ENCODE data around the gene UGT2B15. TPM values are rescaled to one million over a fixed set of nuclear protein-coding genes. Genes with fewer than 3 reads are reported as not detected.
A peak's percentile ranks its signal among the peaks of the same experiment; 100 is the strongest.
"Not testable (repeated sequence)": the region's sequence is repeated elsewhere in the genome, so short reads cannot be mapped to it uniquely, and the experiment has no call there.

Gene UGT2B15
- total and polyA plus RNA-seq, 9 donors, result 0.08 to 0.69 (median 0.12) TPM; not detected in 6

GRCh38 chr4:68691186-68691585 is 20.7 kb upstream of the UGT2B15 start:
- H3K4me1 ChIP-seq (ENCODE audit: control insufficient read depth, insufficient read depth, low read length), result no peaks in the 10 kb centered on the region
- peaks cover 2% of the 10 kb centered on the region for H3K9me3 ChIP-seq (replicated peaks; ENCODE audit: control insufficient read depth, low read depth, low read length)
- no peak overlapping the region for H3K27ac ChIP-seq (ENCODE audit: low read length)
- no peak for DNase-seq
- no peaks in the 10 kb centered on the region for H3K36me3 ChIP-seq (ENCODE audit: control insufficient read depth, insufficient read depth, low read length)
- no peak overlapping the region for H3K4me3 ChIP-seq (ENCODE audit: low read length)
- WGBS (ENCODE audit: insufficient coverage), result no CpG with 5 or more reads among the region's 3 CpGs
- H3K27me3 ChIP-seq (ENCODE audit: control insufficient read depth, insufficient read depth, low read length), result no peaks in the 10 kb centered on the region

GRCh38 chr4:68683034-68683433 is 12.6 kb upstream of the UGT2B15 start:
- Histone ChIP-seq H3K9me3 (replicated peaks; ENCODE audit: control insufficient read depth, low read depth, low read length) (no peaks in the 10 kb centered on the region), H3K27me3 (ENCODE audit: control insufficient read depth, insufficient read depth, low read length) (no peaks in the 10 kb centered on the region), H3K4me3 (ENCODE audit: low read length) (no peak overlapping the region), H3K36me3 (ENCODE audit: control insufficient read depth, insufficient read depth, low read length) (no peaks in the 10 kb centered on the region), H3K4me1 (ENCODE audit: control insufficient read depth, insufficient read depth, low read length) (no peaks in the 10 kb centered on the region), H3K27ac (ENCODE audit: low read length) (no peak overlapping the region)
- 82% methylated on average over 3 of the region's 5 CpGs for WGBS (ENCODE audit: insufficient coverage)
- DNase-seq, result no peak

GRCh38 chr4:68681298-68681697 is 10.8 kb upstream of the UGT2B15 start:
- not testable (repeated sequence) for H3K4me3 ChIP-seq (ENCODE audit: low read length); H3K9me3 ChIP-seq (replicated peaks; ENCODE audit: control insufficient read depth, low read depth, low read length); H3K27ac ChIP-seq (ENCODE audit: low read length); H3K27me3 ChIP-seq (ENCODE audit: control insufficient read depth, insufficient read depth, low read length); H3K4me1 ChIP-seq (ENCODE audit: control insufficient read depth, insufficient read depth, low read length); DNase-seq; H3K36me3 ChIP-seq (ENCODE audit: control insufficient read depth, insufficient read depth, low read length)
- WGBS (ENCODE audit: insufficient coverage), result 50% methylated on average over 1 of the region's 3 CpGs

- WGBS (ENCODE audit: insufficient coverage), result 93% methylated on average over 3 of the region's 7 CpGs
- Histone ChIP-seq H3K36me3 (ENCODE audit: control insufficient read depth, insufficient read depth, low read length) (no peaks in the 10 kb centered on the region), H3K27ac (ENCODE audit: low read length) (no peak overlapping the region), H3K4me3 (ENCODE audit: low read length) (no peak overlapping the region), H3K9me3 (replicated peaks; ENCODE audit: control insufficient read depth, low read depth, low read length) (peaks cover 8% of the 10 kb centered on the region), H3K27me3 (ENCODE audit: control insufficient read depth, insufficient read depth, low read length) (no peaks in the 10 kb centered on the region), H3K4me1 (ENCODE audit: control insufficient read depth, insufficient read depth, low read length) (no peaks in the 10 kb centered on the region)
- DNase-seq, result no peak
Observed at GRCh38 chr4:68673143-68673542, 2.7 kb upstream of the UGT2B15 start.

- not testable (repeated sequence) for H3K27ac ChIP-seq (ENCODE audit: low read length); DNase-seq; H3K9me3 ChIP-seq (replicated peaks; ENCODE audit: control insufficient read depth, low read depth, low read length); H3K4me1 ChIP-seq (ENCODE audit: control insufficient read depth, insufficient read depth, low read length); H3K36me3 ChIP-seq (ENCODE audit: control insufficient read depth, insufficient read depth, low read length); H3K27me3 ChIP-seq (ENCODE audit: control insufficient read depth, insufficient read depth, low read length); H3K4me3 ChIP-seq (ENCODE audit: low read length)
Observed at GRCh38 chr4:68671217-68671616, 765 bp upstream of the UGT2B15 start.

- not testable (repeated sequence) for H3K27me3 ChIP-seq (ENCODE audit: control insufficient read depth, insufficient read depth, low read length); H3K36me3 ChIP-seq (ENCODE audit: control insufficient read depth, insufficient read depth, low read length); H3K9me3 ChIP-seq (replicated peaks; ENCODE audit: control insufficient read depth, low read depth, low read length); DNase-seq; H3K4me1 ChIP-seq (ENCODE audit: control insufficient read depth, insufficient read depth, low read length); H3K4me3 ChIP-seq (ENCODE audit: low read length); H3K27ac ChIP-seq (ENCODE audit: low read length)
Observed at GRCh38 chr4:68668537-68669163, 1.8 kb downstream of the UGT2B15 start.

GRCh38 chr4:68667551-68667950 is 2.9 kb downstream of the UGT2B15 start:
- H3K36me3 ChIP-seq (ENCODE audit: control insufficient read depth, insufficient read depth, low read length); H3K27me3 ChIP-seq (ENCODE audit: control insufficient read depth, insufficient read depth, low read length): not testable (repeated sequence)

GRCh38 chr4:68664721-68665120 is 5.7 kb downstream of the UGT2B15 start:
- not testable (repeated sequence) for H3K4me3 ChIP-seq (ENCODE audit: low read length); H3K4me1 ChIP-seq (ENCODE audit: control insufficient read depth, insufficient read depth, low read length); H3K27ac ChIP-seq (ENCODE audit: low read length); H3K9me3 ChIP-seq (replicated peaks; ENCODE audit: control insufficient read depth, low read depth, low read length); H3K36me3 ChIP-seq (ENCODE audit: control insufficient read depth, insufficient read depth, low read length); H3K27me3 ChIP-seq (ENCODE audit: control insufficient read depth, insufficient read depth, low read length)
- WGBS (ENCODE audit: insufficient coverage), result 43% methylated on average over 3 of the region's 3 CpGs
- peak; percentile 3 for DNase-seq

More at GRCh38 chr4:68667551-68667950, 2.9 kb downstream of the UGT2B15 start:
- H3K4me3 ChIP-seq (ENCODE audit: low read length); H3K9me3 ChIP-seq (replicated peaks; ENCODE audit: control insufficient read depth, low read depth, low read length); H3K4me1 ChIP-seq (ENCODE audit: control insufficient read depth, insufficient read depth, low read length); H3K27ac ChIP-seq (ENCODE audit: low read length); DNase-seq: not testable (repeated sequence)

- not testable (repeated sequence) for DNase-seq; H3K4me1 ChIP-seq (ENCODE audit: control insufficient read depth, insufficient read depth, low read length); H3K4me3 ChIP-seq (ENCODE audit: low read length); H3K27me3 ChIP-seq (ENCODE audit: control insufficient read depth, insufficient read depth, low read length); H3K36me3 ChIP-seq (ENCODE audit: control insufficient read depth, insufficient read depth, low read length); H3K27ac ChIP-seq (ENCODE audit: low read length); H3K9me3 ChIP-seq (replicated peaks; ENCODE audit: control insufficient read depth, low read depth, low read length)
- no CpG with 5 or more reads among the region's 1 CpG for WGBS (ENCODE audit: insufficient coverage)
Observed at GRCh38 chr4:68662836-68663574, 7.4 kb downstream of the UGT2B15 start.

- H3K9me3 ChIP-seq (replicated peaks; ENCODE audit: control insufficient read depth, low read depth, low read length), result no peaks in the 10 kb centered on the region
- no peak overlapping the region for H3K4me3 ChIP-seq (ENCODE audit: low read length)
- H3K4me1 ChIP-seq (ENCODE audit: control insufficient read depth, insufficient read depth, low read length), result no peaks in the 10 kb centered on the region
- no peak for DNase-seq
- H3K27ac ChIP-seq (ENCODE audit: low read length), result no peak overlapping the region
- no peaks in the 10 kb centered on the region for H3K36me3 ChIP-seq (ENCODE audit: control insufficient read depth, insufficient read depth, low read length)
- H3K27me3 ChIP-seq (ENCODE audit: control insufficient read depth, insufficient read depth, low read length), result no peaks in the 10 kb centered on the region
Observed at GRCh38 chr4:68658672-68659071, 11.8 kb downstream of the UGT2B15 start.
